ENCODE data around the gene NBPF3. TPM values are rescaled to one million over a fixed set of nuclear protein-coding genes. Genes with fewer than 3 reads are reported as not detected.

Gene NBPF3
- total RNA-seq, 2 experiments from 2014 or later, result 5.0 to 6.1 TPM

DNA sequence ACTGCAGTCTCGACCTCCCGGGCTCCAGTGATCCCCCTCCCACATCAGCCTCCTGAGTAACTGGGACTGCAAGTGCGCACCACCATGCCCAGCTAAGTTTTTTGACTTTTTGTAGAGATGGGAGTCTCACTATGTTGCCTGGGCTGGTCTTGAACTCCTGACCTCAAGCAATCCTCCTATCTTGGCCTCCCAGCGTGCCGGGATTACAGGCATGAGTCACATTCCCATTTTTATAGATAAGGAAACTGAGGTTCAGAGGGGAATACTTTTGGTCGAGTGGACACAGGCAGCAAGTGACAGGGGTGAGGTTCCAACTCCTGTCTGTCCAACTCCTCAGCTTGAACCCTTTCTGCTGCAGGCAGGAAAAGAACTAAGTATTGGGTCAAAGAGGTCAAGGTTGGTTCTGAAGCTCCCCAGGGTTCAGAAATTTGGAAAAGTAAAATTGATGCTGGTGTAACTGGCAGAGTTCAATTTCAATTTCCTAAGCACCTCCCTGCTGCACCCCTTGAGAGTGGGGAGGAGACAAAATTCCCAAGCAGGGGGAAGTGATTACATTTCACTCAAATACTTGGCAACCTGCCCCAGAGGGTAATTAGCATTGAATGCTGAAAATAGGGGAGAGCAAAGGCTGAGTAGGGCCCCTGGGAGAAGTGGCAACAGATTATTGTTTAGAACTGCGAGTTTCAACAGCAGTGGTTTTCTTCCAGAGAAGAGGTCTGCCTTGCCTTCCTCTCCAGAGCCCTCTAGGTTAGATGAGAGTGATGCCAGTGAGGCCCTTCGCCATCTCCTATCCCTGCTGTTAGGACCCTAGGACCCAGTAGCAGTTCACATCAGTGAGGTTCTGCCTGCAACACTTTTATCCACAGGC lies 51.8 kb downstream of the NBPF3 start:
- H3K9me3 Mint-ChIP-seq, result no peaks in the 10 kb centered on the region
- H3K4me3 Mint-ChIP-seq, result no peak overlapping the region
- CTCF ChIA-PET, result interaction anchor here (1.0 to 1.6 kb wide), 5 partner anchors 23 to 260 kb away, joined by 3 to 6 read pairs (median 5); no protein-coding TSS in a partner anchor
- no peaks in the 10 kb centered on the region for H3K36me3 Mint-ChIP-seq (ENCODE audit: low read depth)
- POLR2A ChIA-PET, result no interaction called here
- H3K27me3 Mint-ChIP-seq, result peaks cover 16% of the 10 kb centered on the region
- DNase-seq, result no peak
- H3K4me1 Mint-ChIP-seq, result peaks cover 15% of the 10 kb centered on the region
- H3K27ac Mint-ChIP-seq, result no peak overlapping the region

- ChIA-PET CTCF (no interaction called here), POLR2A (no interaction called here)
- Mint-ChIP-seq H3K27me3 (peaks cover 16% of the 10 kb centered on the region), H3K4me1 (peaks cover 15% of the 10 kb centered on the region), H3K9me3 (no peaks in the 10 kb centered on the region), H3K27ac (no peak overlapping the region), H3K4me3 (no peak overlapping the region), H3K36me3 (ENCODE audit: low read depth) (no peaks in the 10 kb centered on the region)
- no peak for DNase-seq
Measured at GRCh38 chr1:21492356-21492625, 52.4 kb downstream of the NBPF3 start.

DNA sequence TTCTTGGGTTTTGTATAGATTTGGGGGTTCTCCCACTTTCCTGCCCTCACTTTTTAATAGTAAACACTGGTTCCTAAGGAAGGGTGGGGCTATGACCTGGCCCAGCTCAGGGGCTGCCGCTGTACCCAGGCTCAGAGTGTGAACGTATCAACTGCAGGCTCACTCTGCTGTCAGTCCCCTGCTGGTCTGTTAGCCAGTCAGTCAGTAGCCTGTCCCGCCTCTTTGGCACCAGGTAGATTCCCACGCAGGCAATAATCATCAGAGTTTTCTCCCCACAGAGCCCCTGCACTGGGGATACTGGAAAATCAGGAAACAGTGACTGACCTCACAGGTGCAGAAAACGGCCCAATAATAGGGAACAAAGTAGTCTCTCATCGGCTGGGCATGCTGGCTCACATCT lies 54.3 kb downstream of the NBPF3 start:
- DNase-seq, result no peak
- POLR2A ChIA-PET, result no interaction called here
- Mint-ChIP-seq H3K9me3 (no peaks in the 10 kb centered on the region), H3K27me3 (peaks cover 20% of the 10 kb centered on the region), H3K4me1 (peaks cover under 1% of the 10 kb centered on the region), H3K4me3 (no peak overlapping the region), H3K27ac (no peak overlapping the region), H3K36me3 (ENCODE audit: low read depth) (no peaks in the 10 kb centered on the region)
- CTCF ChIA-PET, result no interaction called here

DNA sequence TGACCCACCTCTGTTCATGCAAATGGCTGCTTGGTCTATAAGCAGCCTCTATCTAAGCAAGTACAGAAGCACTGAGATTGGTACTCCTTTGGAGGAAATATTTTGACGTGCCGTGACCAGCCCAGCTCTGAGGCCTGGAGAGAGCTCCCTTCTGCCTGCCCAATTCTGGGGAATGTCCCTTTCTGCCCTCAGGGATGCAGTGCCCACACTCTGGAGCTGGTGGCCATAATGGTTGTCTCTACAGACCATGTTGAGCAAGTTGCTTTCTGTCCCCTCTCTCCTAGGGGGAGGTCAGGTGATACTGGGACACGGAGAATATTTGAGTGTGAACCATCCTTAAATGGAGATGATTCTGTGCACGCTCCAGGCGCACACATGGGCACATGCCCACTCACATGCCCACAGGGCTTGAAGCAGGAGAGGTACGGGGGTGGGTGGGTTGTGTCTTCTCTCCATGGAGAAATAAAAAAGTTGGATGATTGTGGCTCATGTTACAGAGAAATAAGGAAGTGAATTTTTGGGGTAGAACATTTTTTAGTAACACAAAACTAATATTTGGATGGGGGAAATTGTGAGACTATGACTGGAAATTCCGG lies 55.4 kb downstream of the NBPF3 start:
- no peak for DNase-seq
- ChIA-PET CTCF (no interaction called here), POLR2A (no interaction called here)
- H3K4me3 Mint-ChIP-seq, result no peak overlapping the region
- H3K27ac Mint-ChIP-seq, result no peak overlapping the region
- H3K36me3 Mint-ChIP-seq (ENCODE audit: low read depth), result no peaks in the 10 kb centered on the region
- H3K27me3 Mint-ChIP-seq, result peaks cover 20% of the 10 kb centered on the region
- H3K4me1 Mint-ChIP-seq, result no peaks in the 10 kb centered on the region
- no peaks in the 10 kb centered on the region for H3K9me3 Mint-ChIP-seq

- Mint-ChIP-seq H3K36me3 (ENCODE audit: low read depth) (no peaks in the 10 kb centered on the region), H3K27me3 (peaks cover 20% of the 10 kb centered on the region), H3K9me3 (no peaks in the 10 kb centered on the region), H3K27ac (no peak overlapping the region), H3K4me3 (no peak overlapping the region), H3K4me1 (no peaks in the 10 kb centered on the region)
- ChIA-PET POLR2A (no interaction called here), CTCF (interaction anchor here (0.5 kb wide), 1 partner anchor 712 kb away, joined by 5 read pairs; no protein-coding TSS in a partner anchor)
- DNase-seq, result no peak
Measured at GRCh38 chr1:21496063-21496462, 56.1 kb downstream of the NBPF3 start.

GRCh38 chr1:21496886-21497285 lies 56.9 kb downstream of the NBPF3 start:
- Mint-ChIP-seq H3K4me3 (no peak overlapping the region), H3K27ac (no peak overlapping the region), H3K27me3 (peaks cover 20% of the 10 kb centered on the region), H3K36me3 (ENCODE audit: low read depth) (no peaks in the 10 kb centered on the region), H3K9me3 (no peaks in the 10 kb centered on the region), H3K4me1 (no peaks in the 10 kb centered on the region)
- POLR2A ChIA-PET, result interaction anchor here (0.6 kb wide), 1 partner anchor 9 kb away, joined by 3 read pairs; no protein-coding TSS in a partner anchor
- DNase-seq, result no peak
- CTCF ChIA-PET, result interaction anchor here (0.6 kb wide), 1 partner anchor 280 kb away, joined by 3 read pairs; no protein-coding TSS in a partner anchor

GRCh38 chr1:21497466-21498061 lies 57.6 kb downstream of the NBPF3 start:
- no peak overlapping the region for H3K4me3 Mint-ChIP-seq
- no peak overlapping the region for H3K27ac Mint-ChIP-seq
- H3K36me3 Mint-ChIP-seq (ENCODE audit: low read depth), result no peaks in the 10 kb centered on the region
- ChIA-PET CTCF (no interaction called here), POLR2A (no interaction called here)
- H3K27me3 Mint-ChIP-seq, result peaks cover 16% of the 10 kb centered on the region
- no peaks in the 10 kb centered on the region for H3K4me1 Mint-ChIP-seq
- no peaks in the 10 kb centered on the region for H3K9me3 Mint-ChIP-seq
- no peak for DNase-seq

DNA sequence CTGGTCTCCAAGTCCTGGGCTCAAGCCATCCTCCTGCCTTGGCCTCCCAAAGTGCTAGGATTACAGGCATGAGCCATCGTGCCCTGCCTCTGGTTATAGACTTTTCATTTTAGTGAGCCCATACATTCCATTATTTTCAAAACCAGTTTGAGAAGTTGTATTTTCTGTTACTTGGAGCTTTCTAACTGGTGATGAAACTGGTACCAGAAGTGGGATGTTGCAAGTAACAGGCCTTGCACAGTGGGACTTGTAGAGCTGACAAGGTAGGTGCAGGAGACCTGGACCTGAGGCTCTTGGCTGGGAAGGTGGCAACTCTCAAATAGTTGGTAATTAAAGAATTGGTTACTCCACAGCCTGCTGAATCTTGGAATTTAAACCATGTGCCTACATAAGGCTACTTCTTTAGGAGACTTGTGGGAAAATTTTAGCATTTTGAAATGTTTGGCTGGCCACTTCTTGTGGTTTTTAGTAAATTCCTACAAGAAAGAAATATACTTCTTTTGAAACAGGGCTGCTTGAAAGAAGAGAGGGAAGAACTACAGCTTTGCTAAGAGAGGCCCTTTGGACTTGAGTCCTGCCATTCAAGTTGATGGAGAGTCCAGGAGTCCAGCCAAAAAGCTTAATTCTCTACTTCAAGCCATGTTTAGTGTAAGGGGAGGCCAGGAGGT lies 59.5 kb downstream of the NBPF3 start:
- H3K36me3 Mint-ChIP-seq (ENCODE audit: low read depth), result no peaks in the 10 kb centered on the region
- H3K27ac Mint-ChIP-seq, result no peak overlapping the region
- POLR2A ChIA-PET, result no interaction called here
- H3K27me3 Mint-ChIP-seq, result peaks cover 14% of the 10 kb centered on the region
- DNase-seq, result no peak
- CTCF ChIA-PET, result interaction anchor here (1.4 to 1.8 kb wide), 2 partner anchors 9 kb away, joined by 5 to 6 read pairs; no protein-coding TSS in a partner anchor
- no peaks in the 10 kb centered on the region for H3K9me3 Mint-ChIP-seq
- H3K4me3 Mint-ChIP-seq, result no peak overlapping the region
- no peaks in the 10 kb centered on the region for H3K4me1 Mint-ChIP-seq

- CTCF ChIA-PET, result no interaction called here
- POLR2A ChIA-PET, result no interaction called here
- Mint-ChIP-seq H3K4me3 (no peak overlapping the region), H3K27ac (no peak overlapping the region), H3K4me1 (peaks cover 2% of the 10 kb centered on the region), H3K36me3 (ENCODE audit: low read depth) (no peaks in the 10 kb centered on the region), H3K9me3 (no peaks in the 10 kb centered on the region), H3K27me3 (peaks cover 21% of the 10 kb centered on the region)
- DNase-seq, result no peak
Measured at GRCh38 chr1:21503706-21504377, 63.9 kb downstream of the NBPF3 start.

DNA sequence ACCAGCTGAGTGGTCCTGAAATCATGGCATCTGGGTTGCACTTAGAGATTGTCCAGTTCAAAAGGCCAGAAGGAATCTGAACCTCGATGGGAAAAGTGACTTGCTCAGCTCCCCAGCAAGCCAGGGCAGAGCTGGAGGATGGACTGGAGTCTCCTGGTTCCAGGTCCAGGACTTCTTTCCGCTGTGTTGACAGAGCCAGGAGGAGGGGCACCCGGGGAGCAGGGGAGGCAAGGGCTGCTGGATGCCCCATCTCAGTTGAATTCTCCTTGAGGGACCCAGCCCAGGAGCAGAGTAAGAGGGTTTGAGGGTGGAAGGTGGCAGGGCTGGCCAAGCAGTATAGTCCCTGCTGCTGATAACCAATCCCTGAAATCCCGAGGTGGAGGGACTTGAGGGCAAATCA lies 66.9 kb downstream of the NBPF3 start:
- DNase-seq, result no peak
- Mint-ChIP-seq H3K36me3 (ENCODE audit: low read depth) (no peaks in the 10 kb centered on the region), H3K9me3 (no peaks in the 10 kb centered on the region), H3K27ac (no peak overlapping the region), H3K4me1 (peaks cover 4% of the 10 kb centered on the region), H3K4me3 (no peak overlapping the region), H3K27me3 (peaks cover 39% of the 10 kb centered on the region)
- POLR2A ChIA-PET, result no interaction called here
- CTCF ChIA-PET, result no interaction called here

DNA sequence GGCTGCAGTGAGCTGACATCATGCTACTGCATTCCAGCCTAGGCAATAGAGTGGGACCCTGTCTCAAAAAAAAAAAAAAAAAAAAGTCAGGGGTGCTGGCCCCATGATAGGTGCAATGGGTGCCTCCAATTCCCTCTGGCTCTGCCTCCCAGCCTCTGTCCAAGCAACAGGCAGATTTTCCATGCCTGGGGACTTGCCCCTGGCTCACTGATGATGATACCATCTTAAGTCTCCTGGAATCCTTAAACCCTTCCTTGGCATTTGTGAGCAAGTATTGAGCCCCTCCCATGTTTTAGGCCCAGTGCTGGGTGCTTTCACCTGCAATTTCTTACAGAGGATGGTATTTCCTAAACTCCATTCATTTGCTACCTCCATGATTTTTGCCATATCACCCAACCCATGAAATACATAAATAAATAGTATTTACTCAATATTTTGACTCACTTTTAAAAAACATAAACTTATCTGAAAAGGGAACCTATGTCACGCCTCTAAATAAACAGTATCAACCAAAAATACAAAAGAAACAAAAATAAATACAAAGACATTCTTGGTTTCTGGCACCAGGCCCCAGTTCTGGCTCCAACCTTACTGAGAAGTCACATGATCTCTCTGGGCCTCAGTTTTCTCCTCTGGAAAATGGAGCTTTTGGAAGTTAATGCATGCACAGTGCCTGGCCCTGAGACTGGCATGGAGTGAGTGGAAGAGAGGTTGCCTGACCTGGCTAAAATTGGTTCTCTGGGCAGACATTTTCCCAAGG lies 67.8 kb downstream of the NBPF3 start:
- H3K4me3 Mint-ChIP-seq, result no peak overlapping the region
- POLR2A ChIA-PET, result no interaction called here

GRCh38 chr1:21508580-21509350 lies 68.8 kb downstream of the NBPF3 start:
- peaks cover 46% of the 10 kb centered on the region for H3K27me3 Mint-ChIP-seq
- H3K9me3 Mint-ChIP-seq, result no peaks in the 10 kb centered on the region
- H3K4me1 Mint-ChIP-seq, result peaks cover 4% of the 10 kb centered on the region
- no peak overlapping the region for H3K27ac Mint-ChIP-seq
- H3K36me3 Mint-ChIP-seq (ENCODE audit: low read depth), result no peaks in the 10 kb centered on the region
- DNase-seq, result peak; percentile 56
- no peak overlapping the region for H3K4me3 Mint-ChIP-seq
- CTCF ChIA-PET, result interaction anchor here (0.6 to 1.0 kb wide), 3 partner anchors 8 to 51 kb away, joined by 3 to 6 read pairs (median 3); no protein-coding TSS in a partner anchor
- POLR2A ChIA-PET, result no interaction called here

More for the DNA sequence above, 67.8 kb downstream of the NBPF3 start:
- H3K27ac Mint-ChIP-seq, result no peak overlapping the region
- peaks cover 4% of the 10 kb centered on the region for H3K4me1 Mint-ChIP-seq
- H3K27me3 Mint-ChIP-seq, result peaks cover 44% of the 10 kb centered on the region
- no peak for DNase-seq
- CTCF ChIA-PET, result no interaction called here
- H3K36me3 Mint-ChIP-seq (ENCODE audit: low read depth), result no peaks in the 10 kb centered on the region
- no peaks in the 10 kb centered on the region for H3K9me3 Mint-ChIP-seq

Data from activated CD4-positive, alpha-beta memory T cell treated with anti-CD3 and anti-CD28 coated beads, Interleukin-2, amount 10 ng/mL, durations not matched to agents 7 days and 5 days (primary cell).